HFF-Myc (cell line): ENCODE measurements around the gene ARHGAP19.
A peak's percentile ranks its signal among the peaks of the same experiment; 100 is the strongest.

ENCODE experiments used
- DNase-seq: peaks from one replicate; pipeline ENCODE4 v3.0.0-alpha.2; 2011; ENCODE audit warnings: low read depth; ENCODE audit errors: extremely low read depth
- H3K4me3 ChIP-seq: replicated peaks from 2 replicates; pipeline ENCODE4 v1.5.1; 2011; ENCODE audit warnings: low read depth, mild to moderate bottlenecking, control low read depth, low read length
- TF ChIP-seq, protein P1 (sequence below): IDR thresholded peaks from 2 replicates; pipeline ENCODE4 v1.5.1; 2012; ENCODE audit warnings: mild to moderate bottlenecking, low read depth, low read length, control low read depth; ENCODE audit errors: missing control alignments

ARHGAP19 gene

DNA sequence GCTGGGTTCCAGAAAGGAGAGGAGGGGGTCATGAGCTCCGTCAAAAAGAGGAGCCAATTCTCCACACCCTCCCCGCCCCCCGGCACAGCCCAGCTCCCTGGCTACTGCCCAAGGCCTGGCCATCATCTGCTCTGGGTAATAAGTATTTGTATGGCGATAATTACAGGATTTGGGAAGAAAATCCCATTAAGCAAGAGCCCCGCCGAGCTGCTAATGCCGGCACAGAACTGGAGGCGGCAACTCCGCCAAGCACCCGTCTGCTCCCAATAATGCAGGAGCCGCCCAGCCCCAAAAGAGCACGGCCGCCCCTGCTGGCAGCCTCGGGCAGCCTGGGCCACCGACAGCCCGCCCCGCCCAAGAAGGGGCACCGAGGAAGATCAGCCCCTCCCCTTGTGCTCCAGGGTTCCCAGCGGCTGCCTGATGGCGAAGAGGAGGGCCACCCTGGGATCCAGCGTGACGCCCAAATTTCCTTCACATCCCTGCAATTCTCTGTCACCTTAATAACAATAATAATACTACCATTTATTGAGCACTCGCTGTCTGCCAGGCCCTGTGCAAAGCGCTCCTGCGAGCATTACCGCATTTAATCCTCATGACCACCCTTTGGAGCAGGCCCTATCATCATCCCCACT lies 112.6 kb downstream of the ARHGAP19 start:
- no peak overlapping the region for H3K4me3 ChIP-seq
- TF ChIP-seq, protein P1, sequence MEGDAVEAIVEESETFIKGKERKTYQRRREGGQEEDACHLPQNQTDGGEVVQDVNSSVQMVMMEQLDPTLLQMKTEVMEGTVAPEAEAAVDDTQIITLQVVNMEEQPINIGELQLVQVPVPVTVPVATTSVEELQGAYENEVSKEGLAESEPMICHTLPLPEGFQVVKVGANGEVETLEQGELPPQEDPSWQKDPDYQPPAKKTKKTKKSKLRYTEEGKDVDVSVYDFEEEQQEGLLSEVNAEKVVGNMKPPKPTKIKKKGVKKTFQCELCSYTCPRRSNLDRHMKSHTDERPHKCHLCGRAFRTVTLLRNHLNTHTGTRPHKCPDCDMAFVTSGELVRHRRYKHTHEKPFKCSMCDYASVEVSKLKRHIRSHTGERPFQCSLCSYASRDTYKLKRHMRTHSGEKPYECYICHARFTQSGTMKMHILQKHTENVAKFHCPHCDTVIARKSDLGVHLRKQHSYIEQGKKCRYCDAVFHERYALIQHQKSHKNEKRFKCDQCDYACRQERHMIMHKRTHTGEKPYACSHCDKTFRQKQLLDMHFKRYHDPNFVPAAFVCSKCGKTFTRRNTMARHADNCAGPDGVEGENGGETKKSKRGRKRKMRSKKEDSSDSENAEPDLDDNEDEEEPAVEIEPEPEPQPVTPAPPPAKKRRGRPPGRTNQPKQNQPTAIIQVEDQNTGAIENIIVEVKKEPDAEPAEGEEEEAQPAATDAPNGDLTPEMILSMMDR, result peak; percentile 44
- DNase-seq, result no peak

DNA sequence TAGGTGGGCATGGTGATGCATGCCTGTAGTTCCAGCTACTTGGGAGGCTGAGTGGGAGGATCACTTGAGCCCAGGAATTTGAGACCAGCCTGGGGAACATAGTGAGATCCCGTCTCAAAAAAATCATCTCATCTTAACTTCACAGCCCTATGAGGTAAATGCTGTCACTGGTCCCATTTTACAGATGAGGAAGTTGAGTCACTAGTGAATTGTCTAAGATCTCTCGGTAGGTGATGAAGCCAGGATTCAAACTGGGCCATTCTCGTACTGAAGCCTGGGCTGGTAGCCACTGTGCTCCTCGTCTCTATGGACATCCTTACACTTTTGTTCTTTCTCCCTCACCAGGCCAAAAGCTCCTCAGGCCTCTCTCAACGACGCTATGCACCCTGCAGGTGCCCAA lies 113.1 kb downstream of the ARHGAP19 start:
- TF ChIP-seq, protein P1, result no peak
- no peak overlapping the region for H3K4me3 ChIP-seq
- no peak for DNase-seq

DNA sequence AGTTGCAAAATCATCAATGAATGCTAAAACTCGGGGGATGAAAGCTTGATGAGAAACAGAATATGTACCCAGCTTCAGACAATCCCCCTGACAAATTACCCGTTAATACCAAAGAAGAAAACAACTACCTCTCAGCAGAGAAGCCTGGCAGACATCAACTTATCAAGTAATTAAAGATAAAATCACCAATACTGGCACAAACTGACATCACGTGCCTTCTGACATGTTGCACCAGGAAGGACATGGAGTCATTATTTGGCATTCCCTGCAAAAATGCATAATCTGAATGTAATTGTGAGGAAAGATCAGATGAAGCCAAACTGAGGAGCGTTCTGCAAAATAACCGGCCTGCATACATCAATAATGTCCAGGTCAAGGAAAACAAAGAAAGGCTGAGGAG lies 114.4 kb downstream of the ARHGAP19 start:
- DNase-seq, result no peak
- TF ChIP-seq, protein P1, result no peak
- H3K4me3 ChIP-seq, result no peak overlapping the region

DNA sequence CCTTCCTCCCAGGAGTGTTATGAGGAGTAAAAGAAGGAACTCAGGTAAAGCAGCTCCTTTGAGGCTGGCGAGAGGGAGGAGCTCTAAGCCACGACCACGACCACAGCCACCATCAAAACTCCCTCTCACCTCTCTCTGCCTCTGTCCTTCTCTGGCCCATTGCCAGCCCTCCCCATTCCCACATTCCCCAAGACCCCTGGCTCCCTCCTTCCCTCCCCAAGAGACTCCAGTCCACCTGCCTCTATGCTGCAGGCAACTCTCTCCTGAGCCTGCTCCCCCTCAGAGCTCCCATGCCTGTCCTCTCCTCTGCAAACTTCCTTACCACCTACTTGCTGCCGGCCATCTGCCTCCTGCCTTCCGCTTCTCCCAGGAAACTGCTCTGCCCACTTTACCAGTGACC lies 116.2 kb downstream of the ARHGAP19 start:
- TF ChIP-seq, protein P1, result no peak
- DNase-seq, result no peak
- H3K4me3 ChIP-seq, result no peak overlapping the region

DNA sequence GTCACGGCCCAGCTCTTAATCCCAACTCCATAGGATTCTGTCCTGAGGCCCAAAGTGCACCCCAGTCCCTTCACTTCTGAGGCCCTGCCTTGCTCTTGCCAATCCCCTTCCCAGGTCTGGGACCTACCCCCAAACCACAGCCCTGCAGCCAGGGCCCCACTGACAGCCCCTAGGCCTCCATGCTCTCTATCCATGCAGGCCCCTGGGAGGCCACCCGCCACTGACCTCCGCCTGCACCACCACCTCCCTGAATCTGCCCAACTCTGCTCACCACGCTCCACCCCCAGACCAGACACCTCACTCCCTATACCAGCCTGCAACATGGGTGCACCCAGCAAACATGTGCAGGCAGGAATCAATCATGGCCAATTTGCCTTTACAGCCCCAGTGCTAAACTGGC lies 116.9 kb downstream of the ARHGAP19 start:
- no peak for DNase-seq
- TF ChIP-seq, protein P1, result no peak
- no peak overlapping the region for H3K4me3 ChIP-seq

DNA sequence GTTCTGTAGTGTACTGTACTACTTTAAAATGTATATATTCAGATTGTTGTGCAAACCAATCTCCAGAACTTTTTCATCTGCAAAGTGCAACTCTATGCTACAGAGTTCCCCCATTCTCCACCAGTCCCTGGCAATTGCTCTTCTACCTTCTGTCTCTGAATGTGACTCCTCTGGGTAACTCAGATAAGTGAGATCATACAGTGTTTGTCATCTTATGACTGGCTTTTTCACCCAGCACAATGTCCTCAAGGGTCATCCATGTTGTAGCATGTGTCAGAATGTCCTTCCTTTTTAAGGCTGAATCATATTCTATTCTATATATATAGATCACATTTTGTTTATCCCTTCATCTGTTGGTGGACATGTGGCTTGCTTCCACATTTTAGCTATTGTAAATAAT lies 117.5 kb downstream of the ARHGAP19 start:
- DNase-seq, result no peak
- H3K4me3 ChIP-seq, result no peak overlapping the region
- TF ChIP-seq, protein P1, result no peak

DNA sequence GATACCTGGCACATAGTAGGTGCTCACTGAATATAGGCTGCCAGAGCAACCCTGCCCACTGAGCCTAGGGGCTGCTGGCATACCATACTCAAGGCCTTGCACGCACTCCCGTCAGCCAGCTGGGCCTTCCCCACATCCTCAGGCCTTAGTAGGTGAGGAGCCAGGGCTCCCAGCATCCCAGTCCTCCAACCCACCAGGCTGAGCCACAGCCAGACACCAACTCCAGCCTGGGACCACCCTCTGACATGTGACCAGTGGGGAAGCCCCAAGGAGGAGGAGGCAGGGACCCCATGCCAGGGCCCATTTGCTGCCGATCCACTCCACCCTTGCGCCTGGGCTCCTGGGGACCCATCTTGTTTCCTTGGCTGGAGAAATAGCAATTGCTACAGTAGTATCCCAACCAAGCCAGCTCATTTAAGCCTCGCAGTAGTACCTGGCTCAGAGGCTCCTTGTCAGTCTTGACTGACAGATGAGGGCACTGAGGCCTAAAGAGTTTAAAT lies 118.1 kb downstream of the ARHGAP19 start:
- no peak overlapping the region for H3K4me3 ChIP-seq
- no peak for DNase-seq
- TF ChIP-seq, protein P1, result no peak
